ENCODE results near the gene RBMS1. TPM values are rescaled to one million over a fixed set of nuclear protein-coding genes. Genes with fewer than 3 reads are reported as not detected.

The RBMS1 gene
- total and polyA plus RNA-seq, 2 of the 4 experiments (the other 2 are of a cell fraction) = 43.5 to 64.9 TPM

DNA sequence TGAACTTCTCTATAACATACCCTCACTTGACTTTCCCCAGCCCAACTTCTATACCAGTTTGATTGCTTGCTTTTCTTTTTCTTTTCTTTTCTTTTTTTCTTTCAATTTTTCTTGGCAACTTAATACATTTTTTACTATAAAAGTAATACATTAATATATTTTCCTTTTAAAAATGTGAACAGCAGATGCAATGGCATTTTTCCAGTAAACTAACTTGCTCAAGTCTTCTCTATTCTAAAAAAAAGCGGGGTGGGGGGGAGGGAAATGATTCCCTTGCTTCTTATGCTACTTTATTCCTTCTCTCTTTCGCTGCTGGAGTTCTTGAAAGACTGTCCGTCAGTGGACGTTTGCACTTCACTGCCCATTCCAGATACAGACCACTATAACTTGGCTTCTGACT, 70.5 kb downstream of the RBMS1 start:
- no peak overlapping the region for H3K56ac ChIP-seq (ENCODE audit: extremely low read depth, insufficient read depth, low read length)
- no peaks in the 10 kb centered on the region for H3K9me3 ChIP-seq (ENCODE audit: control insufficient read depth, insufficient read depth, low read length)
- BruUV-seq (replicated peaks) = no TSS peak
- H4K91ac ChIP-seq (ENCODE audit: insufficient read depth, low read depth, low read length) = no peak overlapping the region
- dilution Hi-C loops (cut with HindIII; ENCODE audit: low sequenced_read_pairs, unreplicated experiment) (no loop called here), intact Hi-C loops (cut with micrococcal nuclease) (no loop called here), in situ Hi-C loops (cut with MboI; ENCODE audit: low sequenced_read_pairs) (no loop called here)
- no peak overlapping the region for H2BK20ac ChIP-seq (ENCODE audit: low read depth, low read length)
- H2AK5ac ChIP-seq (ENCODE audit: low read depth, low read length) = no peak overlapping the region
- no peak overlapping the region for H3K4ac ChIP-seq (ENCODE audit: low read depth, low read length)
- H3K14ac ChIP-seq (replicated peaks; ENCODE audit: low read depth, low read length) = peak overlapping the region; percentile 3; the same call in 1 of the 2 replicates
- DNase-seq (no peak), ATAC-seq (ENCODE audit: low read depth) (no peak)
- H3K79me1 ChIP-seq (ENCODE audit: low read depth in 1 of 2, low read length in 2 of 2) = peaks cover 16 to 54% of the 10 kb centered on the region in 2 experiments
- H3K27ac ChIP-seq (ENCODE audit: insufficient read depth, low read length) = no peak overlapping the region
- TF ChIP-seq MAZ (IDR thresholded peaks at IDR 0.05; ENCODE audit: borderline replicate concordance, low read depth, low read length) = no peak
- no peak for TF ChIP-seq NFE2L2 (IDR thresholded peaks at IDR 0.05; ENCODE audit: low read depth, low read length)
- TF ChIP-seq, protein P1, sequence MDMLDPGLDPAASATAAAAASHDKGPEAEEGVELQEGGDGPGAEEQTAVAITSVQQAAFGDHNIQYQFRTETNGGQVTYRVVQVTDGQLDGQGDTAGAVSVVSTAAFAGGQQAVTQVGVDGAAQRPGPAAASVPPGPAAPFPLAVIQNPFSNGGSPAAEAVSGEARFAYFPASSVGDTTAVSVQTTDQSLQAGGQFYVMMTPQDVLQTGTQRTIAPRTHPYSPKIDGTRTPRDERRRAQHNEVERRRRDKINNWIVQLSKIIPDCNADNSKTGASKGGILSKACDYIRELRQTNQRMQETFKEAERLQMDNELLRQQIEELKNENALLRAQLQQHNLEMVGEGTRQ (IDR thresholded peaks at IDR 0.05; ENCODE audit: low read depth, low read length) = no peak
- no peak for TF ChIP-seq RAD21 (IDR thresholded peaks at IDR 0.05; ENCODE audit: low read length)
- no peak for TF ChIP-seq CEBPB (IDR thresholded peaks at IDR 0.05; ENCODE audit: low read depth, low read length)
- TF ChIP-seq MXI1 (IDR thresholded peaks at IDR 0.05; ENCODE audit: borderline replicate concordance, low read depth, low read length) = no peak
- no peak for TF ChIP-seq CHD1 (IDR thresholded peaks at IDR 0.05; ENCODE audit: low read depth, low read length)
- TF ChIP-seq POLR2A (IDR thresholded peaks at IDR 0.05; ENCODE audit: low read depth, low read length) = no peak
- TF ChIP-seq, protein P2, sequence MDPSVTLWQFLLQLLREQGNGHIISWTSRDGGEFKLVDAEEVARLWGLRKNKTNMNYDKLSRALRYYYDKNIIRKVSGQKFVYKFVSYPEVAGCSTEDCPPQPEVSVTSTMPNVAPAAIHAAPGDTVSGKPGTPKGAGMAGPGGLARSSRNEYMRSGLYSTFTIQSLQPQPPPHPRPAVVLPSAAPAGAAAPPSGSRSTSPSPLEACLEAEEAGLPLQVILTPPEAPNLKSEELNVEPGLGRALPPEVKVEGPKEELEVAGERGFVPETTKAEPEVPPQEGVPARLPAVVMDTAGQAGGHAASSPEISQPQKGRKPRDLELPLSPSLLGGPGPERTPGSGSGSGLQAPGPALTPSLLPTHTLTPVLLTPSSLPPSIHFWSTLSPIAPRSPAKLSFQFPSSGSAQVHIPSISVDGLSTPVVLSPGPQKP (IDR thresholded peaks at IDR 0.05; ENCODE audit: borderline replicate concordance, low read depth, low read length) = no peak
- no peak for TF ChIP-seq BHLHE40 (IDR thresholded peaks at IDR 0.05; ENCODE audit: low read depth, low read length)
- no peak for TF ChIP-seq RCOR1 (IDR thresholded peaks at IDR 0.05; ENCODE audit: insufficient replicate concordance, low read length)
- TF ChIP-seq SMC3 (IDR thresholded peaks at IDR 0.05; ENCODE audit: low read depth, low read length) = no peak
- TF ChIP-seq, protein P3, sequence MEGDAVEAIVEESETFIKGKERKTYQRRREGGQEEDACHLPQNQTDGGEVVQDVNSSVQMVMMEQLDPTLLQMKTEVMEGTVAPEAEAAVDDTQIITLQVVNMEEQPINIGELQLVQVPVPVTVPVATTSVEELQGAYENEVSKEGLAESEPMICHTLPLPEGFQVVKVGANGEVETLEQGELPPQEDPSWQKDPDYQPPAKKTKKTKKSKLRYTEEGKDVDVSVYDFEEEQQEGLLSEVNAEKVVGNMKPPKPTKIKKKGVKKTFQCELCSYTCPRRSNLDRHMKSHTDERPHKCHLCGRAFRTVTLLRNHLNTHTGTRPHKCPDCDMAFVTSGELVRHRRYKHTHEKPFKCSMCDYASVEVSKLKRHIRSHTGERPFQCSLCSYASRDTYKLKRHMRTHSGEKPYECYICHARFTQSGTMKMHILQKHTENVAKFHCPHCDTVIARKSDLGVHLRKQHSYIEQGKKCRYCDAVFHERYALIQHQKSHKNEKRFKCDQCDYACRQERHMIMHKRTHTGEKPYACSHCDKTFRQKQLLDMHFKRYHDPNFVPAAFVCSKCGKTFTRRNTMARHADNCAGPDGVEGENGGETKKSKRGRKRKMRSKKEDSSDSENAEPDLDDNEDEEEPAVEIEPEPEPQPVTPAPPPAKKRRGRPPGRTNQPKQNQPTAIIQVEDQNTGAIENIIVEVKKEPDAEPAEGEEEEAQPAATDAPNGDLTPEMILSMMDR (conservative IDR thresholded peaks at IDR 0.05; ENCODE audit: low read depth, low read length) = no peak
- no peak overlapping the region for H2BK15ac ChIP-seq (ENCODE audit: low read depth, low read length)
- H3K27me3 ChIP-seq (ENCODE audit: control insufficient read depth, insufficient read depth, low read length) = no peaks in the 10 kb centered on the region
- peaks cover 15% of the 10 kb centered on the region for H3K4me1 ChIP-seq (ENCODE audit: control insufficient read depth, insufficient read depth, low read length)
- H3K4me2 ChIP-seq (ENCODE audit: low read depth, low read length) = no peak overlapping the region
- no peak overlapping the region for H3K23ac ChIP-seq (ENCODE audit: low read depth, low read length)
- H3K18ac ChIP-seq (ENCODE audit: low read depth, low read length) = peak overlapping the region; percentile 53
- no peak overlapping the region for H2BK120ac ChIP-seq (ENCODE audit: low read depth, low read length)
- no peak overlapping the region for H2AFZ ChIP-seq (replicated peaks; ENCODE audit: low read length, poor library complexity)
- WGBS, 2 experiments (ENCODE audit: extremely low coverage in 2 of 2, insufficient read length in 1 of 2) = 80% methylated on average over 1 of the region's 4 CpGs; no CpG with 5 or more reads in 1 of the 2 experiments
- H2AK9ac ChIP-seq (replicated peaks; ENCODE audit: low read depth, low read length, poor library complexity) = no peak overlapping the region
- no peak overlapping the region for H3K9ac ChIP-seq (ENCODE audit: low read depth, low read length)
- H4K5ac ChIP-seq (ENCODE audit: low read depth, low read length) = no peak overlapping the region
- POLR2A ChIA-PET (ENCODE audit: unreplicated experiment) = no interaction called here
- no peaks in the 10 kb centered on the region; the same call in 1 of the 2 replicates for H3K36me3 ChIP-seq (ENCODE audit: control insufficient read depth, insufficient read depth, low read length)
- no peak overlapping the region for H3K4me3 ChIP-seq (ENCODE audit: insufficient read depth, low read depth, low read length)
- CTCF ChIA-PET = no interaction called here
- H2BK5ac ChIP-seq (ENCODE audit: low read depth, low read length, poor library complexity, severe bottlenecking) = no peak overlapping the region
- no peak overlapping the region for H4K8ac ChIP-seq (ENCODE audit: low read depth in 2 of 2, low read length in 2 of 2)
- H4K20me1 ChIP-seq (ENCODE audit: insufficient read depth, low read length) = peaks cover under 1% of the 10 kb centered on the region; the same call in 1 of the 2 replicates
- H3K9me1 ChIP-seq (ENCODE audit: insufficient read depth, low read length) = peaks cover 10% of the 10 kb centered on the region

Data from IMR-90 (cell line).